Fibroblast of skin of scalp (primary cell): ENCODE results near the gene FAM228B.
"Not testable (repeated sequence)": the region's sequence is repeated elsewhere in the genome, so short reads cannot be mapped to it uniquely, and the experiment has no call there.

Source experiments
- DNase-seq: peaks from one replicate; pipeline ENCODE4 v3.0.0-alpha.2; 2013

FAM228B gene

DNA sequence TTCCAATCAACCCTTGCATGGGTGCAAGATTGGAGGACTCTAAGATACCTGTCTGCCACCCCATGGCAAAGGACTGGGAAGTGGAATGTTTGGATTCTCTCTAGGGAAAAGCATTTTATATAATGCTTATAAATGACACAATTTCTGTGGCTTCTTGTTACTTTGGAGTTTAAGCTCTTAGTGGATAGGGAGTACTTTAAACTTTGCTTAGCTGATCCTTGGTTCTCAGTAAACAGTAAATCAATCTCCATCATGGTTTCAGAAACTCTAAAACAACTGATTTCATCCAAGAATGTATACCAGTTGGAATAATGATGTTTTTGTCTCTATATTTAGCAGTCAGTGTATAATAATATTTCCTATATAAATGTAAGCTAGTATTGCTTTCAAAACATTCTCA, 37.5 kb downstream of the FAM228B start:
- no peak for DNase-seq

- DNase-seq, result no peak
Measured at GRCh38 chr2:24162494-24162893, 39.2 kb downstream of the FAM228B start.

GRCh38 chr2:24163186-24163585, 39.9 kb downstream of the FAM228B start:
- DNase-seq, result no peak

- no peak for DNase-seq
Measured at GRCh38 chr2:24163601-24164000, 40.3 kb downstream of the FAM228B start.

DNA sequence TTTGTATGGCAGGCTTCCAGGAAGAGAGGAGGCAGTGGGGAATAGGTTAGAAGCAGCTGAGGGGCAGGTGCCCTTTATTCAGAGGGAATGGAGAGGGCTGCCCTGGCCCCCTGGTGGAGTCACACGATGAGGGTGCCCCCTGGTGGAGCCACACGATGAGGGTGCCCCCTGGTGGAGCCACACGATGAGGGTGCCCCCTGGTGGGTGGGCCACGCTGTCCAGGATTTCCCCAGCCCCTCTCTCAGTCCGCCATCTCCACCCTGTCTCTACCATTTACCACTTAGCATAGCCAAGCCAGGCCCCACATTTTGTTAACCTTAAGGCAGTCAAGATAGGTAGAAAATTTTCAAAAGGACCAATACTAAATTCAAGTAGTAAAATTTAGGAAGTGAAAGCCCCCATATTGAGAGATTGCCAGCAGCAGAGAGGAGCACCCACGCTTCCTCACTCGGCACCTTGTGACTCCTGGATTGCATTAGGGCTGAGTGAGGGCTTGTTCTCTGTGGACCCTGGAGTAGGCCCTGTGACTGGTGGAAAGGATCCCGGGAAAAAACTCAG, 41.2 kb downstream of the FAM228B start:
- no peak for DNase-seq

- DNase-seq, result no peak
Measured at GRCh38 chr2:24169023-24169422, 45.8 kb downstream of the FAM228B start.

DNA sequence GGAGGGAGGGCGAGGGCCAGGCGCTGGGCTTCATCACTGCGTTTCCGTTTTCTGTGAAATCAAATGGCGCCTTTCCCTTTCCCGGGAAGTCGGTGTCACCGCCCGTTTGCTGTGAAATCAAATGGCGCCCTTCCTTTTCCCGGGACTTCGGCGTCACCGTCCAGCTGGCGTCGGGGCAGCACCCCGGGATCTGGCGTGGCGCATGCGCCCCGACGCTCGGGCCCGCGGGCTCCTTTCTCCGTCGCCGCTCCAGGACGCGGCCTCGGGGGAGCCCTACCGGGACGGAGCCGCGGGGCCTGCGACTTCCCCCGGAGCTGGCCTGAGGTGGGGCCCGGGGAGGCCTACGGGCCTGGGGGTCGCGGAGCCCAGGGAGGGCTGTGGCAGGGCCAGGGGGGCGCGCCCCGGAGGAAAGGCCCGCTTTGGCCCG, 51.6 kb downstream of the FAM228B start, which contains the start of gene FAM228A:
Gene FAM228A (plus strand): TSS at position 203 of the 427 bp plus-strand sequence. CDS start 428 bp downstream, outside the sequence.
- DNase-seq, result no peak

GRCh38 chr2:24175631-24176187, 52.4 kb downstream of the FAM228B start:
- DNase-seq, result no peak

- no peak for DNase-seq
Measured at GRCh38 chr2:24176326-24176725, 53.1 kb downstream of the FAM228B start.

DNA sequence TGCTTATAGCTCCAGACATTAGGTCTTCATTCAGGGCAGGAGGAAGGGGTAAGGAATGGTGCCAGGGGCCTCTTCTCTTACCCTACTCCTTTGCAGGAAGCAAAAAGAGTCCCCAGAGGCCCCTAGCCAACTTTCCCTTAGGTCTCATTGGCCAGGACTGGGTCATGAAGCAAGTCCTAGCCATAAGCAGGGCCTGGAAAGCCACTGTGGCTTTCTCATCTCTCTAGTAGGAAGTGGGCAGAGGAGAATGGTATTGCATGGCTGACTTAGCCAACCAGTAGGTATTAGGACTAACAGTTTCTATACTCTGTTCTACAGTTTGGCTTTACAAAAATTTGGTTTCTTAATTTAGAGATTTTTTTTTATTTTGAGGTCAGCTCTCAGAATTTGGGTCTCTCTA, 56.4 kb downstream of the FAM228B start:
- DNase-seq, result no peak

- DNase-seq, result no peak
Measured at GRCh38 chr2:24181849-24182248, 58.6 kb downstream of the FAM228B start.

DNA sequence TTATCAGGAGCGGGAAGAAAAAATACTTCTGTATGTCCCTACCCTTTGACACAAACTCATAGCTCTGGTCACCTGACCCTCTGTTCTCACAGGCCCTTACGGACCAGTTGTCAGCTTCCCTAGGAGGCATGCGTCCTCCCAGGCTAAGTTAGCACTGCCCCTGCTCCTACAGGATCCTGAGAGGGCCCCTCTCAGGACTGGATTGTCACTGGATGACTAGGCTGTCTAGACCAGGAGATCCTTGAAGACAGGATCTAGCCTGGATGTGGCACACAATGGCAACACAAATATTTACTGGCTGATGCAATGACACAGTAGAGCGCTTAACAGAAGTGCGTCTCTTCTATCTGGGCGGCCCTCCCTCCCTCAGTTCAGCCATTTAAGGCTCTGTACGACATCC, 59.2 kb downstream of the FAM228B start:
- no peak for DNase-seq

DNA sequence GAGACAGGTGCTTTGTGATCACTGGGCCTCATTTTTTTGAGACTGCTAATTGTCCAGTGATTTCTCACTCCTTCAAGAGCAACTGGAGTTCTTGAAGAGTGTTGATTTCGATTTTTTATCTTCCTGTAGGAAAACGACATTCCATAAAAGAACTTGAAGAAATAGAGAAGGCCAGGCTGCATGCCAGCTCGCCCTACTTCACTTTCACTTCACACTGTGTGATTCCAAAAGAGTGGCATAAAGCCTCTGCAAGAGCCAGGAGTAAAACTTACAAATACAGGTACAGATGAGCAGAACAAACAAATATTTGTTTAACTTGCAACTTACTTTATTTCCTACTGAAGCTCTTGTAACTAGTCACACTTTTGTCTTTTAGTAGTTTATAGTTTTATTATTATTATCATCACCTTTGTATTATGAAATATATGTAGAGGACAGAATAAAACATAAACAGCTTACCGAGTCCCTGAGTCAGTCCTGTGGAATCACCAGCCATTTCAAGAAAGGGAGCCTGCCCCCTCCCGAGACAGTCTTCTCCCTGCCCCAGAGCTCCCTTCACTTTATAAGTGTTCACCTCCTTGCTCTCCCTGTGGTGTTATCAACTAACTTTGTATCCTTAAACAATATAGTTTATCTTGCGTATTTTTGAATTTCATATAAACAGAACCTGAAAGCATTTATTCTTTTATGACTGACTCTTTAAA, 60.2 kb downstream of the FAM228B start:
- DNase-seq, result no peak

GRCh38 chr2:24189551-24189950, 66.3 kb downstream of the FAM228B start:
- DNase-seq, result no peak

- no peak for DNase-seq
Measured at GRCh38 chr2:24190503-24190902, 67.2 kb downstream of the FAM228B start.

- DNase-seq, result no peak
Measured at GRCh38 chr2:24191156-24191555, 67.9 kb downstream of the FAM228B start.

GRCh38 chr2:24191848-24192247, 68.6 kb downstream of the FAM228B start:
- DNase-seq, result no peak

DNA sequence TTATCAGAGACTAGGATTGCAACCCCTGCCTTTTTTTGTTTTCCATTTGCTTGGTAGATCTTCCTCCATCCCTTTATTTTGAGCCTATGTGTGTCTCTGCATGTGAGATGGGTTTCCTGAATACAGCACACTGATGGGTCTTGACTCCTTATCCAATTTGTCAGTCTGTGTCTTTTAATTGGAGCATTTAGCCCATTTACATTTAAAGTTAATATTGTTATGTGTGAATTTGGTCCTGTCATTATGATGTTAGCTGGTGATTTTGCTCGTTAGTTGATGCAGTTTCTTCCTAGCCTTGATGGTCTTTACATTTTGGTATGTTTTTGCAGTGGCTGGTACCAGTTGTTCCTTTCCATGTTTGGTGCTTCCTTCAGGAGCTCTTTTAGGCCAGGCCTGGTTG, 73.9 kb downstream of the FAM228B start:
- DNase-seq, result not testable (repeated sequence)

DNA sequence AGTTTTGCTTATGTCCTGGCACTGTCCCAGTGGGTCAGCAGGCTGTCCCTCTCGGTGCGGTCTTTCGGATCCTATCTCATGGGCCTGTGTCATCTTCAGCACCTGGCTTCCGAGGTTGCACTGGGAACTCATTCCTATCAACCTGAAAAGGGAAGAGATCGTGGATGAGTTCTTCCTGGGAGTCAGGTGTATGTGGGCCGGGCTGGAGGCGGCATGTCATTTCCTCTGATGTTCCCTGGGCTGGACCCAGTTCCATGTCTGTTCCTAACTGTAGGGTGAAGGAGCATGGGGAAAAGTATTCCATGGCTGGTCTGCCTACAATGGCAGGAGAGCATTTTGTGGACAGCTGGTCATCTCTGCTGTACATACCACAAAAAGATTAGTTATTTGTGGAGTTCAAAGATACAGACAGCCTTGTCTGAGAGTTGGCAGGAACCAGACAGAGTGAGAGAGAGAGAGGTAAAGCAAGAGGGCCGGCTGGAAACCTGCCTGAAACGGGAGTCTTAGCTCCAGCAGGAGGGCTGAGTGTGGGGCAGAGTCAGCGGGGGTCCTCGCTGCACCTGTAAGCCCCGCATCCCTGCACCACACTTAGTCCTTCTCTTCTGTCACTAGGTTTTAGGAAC, 76.8 kb downstream of the FAM228B start:
- no peak for DNase-seq

DNA sequence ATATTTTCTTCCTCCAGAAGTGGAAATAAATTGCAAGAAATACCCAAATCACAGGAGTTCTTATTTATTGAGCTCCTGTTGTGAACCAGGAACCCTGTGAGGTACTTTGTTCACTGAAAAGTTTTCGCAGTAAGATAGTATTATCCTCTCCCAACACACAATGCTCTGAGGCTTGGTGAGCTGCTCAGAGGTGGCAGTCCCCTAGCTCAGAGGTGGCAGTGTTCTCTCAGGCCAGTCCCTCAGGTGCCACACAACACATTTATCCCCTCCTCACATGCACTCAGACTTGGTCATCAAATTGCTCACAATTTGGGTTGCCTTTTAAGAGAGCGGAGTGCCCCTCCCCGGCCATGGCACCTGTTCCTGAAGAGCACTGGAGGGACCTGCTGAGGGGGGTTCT, 77.5 kb downstream of the FAM228B start:
- DNase-seq, result no peak

GRCh38 chr2:24203029-24203786, 79.9 kb downstream of the FAM228B start:
- DNase-seq, result no peak

DNA sequence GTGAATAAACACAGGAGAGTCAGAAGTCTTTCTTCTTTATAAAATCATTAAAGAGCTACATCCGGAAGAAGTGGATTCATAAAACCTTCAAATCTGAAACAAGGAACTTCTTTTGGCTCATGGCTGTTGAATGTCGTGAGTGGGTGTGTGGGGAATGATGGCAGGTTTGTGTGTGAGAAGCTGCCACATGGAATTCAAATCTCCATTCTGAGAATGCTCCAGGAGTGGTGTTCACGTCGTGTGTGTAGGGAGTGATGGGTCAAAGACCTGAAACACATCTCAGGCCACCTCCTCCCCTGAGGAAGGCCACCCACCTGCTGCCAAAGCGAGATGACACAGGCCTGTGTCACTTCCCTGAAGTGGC, 80.5 kb downstream of the FAM228B start:
- no peak for DNase-seq

GRCh38 chr2:24204505-24204904, 81.2 kb downstream of the FAM228B start:
- no peak for DNase-seq
